HL-60 (cell line): ENCODE results near the gene MLYCD.

ENCODE experiments used
- POLR2AphosphoS5 ChIP-seq: IDR thresholded peaks from 2 replicates; pipeline ENCODE4 v1.6.1; 2012; ENCODE audit warnings: low read depth
- REST ChIP-seq: IDR thresholded peaks from 2 replicates; pipeline ENCODE4 v1.6.1; 2012; ENCODE audit warnings: low read depth; ENCODE audit not compliant: insufficient replicate concordance
- TF ChIP-seq, protein P1 (sequence below): IDR thresholded peaks from one replicate; pipeline ENCODE4 v1.5.1; 2011; ENCODE audit warnings: low read length, control low read depth, inconsistent platforms; ENCODE audit not compliant: insufficient read depth

DNA sequence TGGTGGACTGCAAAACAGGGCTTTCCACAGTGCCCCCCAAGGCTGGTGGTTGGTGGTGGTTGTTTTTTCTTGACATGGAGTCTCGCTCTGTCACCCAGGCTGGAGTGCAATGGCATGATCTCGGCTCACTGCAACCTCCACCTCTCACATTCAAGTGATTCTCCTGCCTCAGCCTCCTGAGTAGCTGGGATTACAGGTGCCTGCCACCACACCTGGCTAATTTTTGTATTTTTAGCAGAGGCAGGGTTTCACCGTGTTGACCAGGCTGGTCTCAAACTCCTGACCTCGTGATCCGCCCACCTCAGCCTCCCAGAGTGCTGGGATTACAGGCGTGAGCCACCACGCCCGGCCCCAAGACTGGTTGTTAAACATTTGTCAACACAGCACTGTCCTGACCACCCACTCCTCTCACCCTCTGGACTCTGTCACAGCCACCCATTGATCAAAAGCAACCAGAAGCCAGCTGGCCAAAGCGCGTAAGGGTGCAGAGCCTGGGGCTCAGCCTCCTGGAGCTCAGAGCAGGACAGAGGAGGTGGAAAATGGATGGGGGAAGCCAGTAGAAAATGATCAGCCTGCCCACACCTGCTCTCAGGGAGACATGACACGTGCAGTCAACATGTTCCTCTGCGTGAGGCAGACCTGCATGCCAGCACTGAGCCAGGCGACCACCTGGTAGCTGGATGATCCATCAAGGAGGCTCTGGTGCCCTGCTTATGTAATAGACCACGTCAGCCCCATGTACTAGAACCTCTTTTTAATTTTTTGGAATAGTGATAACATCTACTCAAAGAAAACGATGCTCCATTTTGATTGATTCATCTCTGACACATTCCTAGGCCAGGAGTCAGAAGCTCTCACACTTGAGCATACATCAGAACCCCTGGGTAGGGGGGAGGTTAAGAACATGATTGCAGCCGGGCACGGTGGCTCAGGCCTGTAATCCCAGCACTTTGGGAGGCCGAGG is 39.3 kb downstream of the MLYCD start:
- TF ChIP-seq, protein P1, sequence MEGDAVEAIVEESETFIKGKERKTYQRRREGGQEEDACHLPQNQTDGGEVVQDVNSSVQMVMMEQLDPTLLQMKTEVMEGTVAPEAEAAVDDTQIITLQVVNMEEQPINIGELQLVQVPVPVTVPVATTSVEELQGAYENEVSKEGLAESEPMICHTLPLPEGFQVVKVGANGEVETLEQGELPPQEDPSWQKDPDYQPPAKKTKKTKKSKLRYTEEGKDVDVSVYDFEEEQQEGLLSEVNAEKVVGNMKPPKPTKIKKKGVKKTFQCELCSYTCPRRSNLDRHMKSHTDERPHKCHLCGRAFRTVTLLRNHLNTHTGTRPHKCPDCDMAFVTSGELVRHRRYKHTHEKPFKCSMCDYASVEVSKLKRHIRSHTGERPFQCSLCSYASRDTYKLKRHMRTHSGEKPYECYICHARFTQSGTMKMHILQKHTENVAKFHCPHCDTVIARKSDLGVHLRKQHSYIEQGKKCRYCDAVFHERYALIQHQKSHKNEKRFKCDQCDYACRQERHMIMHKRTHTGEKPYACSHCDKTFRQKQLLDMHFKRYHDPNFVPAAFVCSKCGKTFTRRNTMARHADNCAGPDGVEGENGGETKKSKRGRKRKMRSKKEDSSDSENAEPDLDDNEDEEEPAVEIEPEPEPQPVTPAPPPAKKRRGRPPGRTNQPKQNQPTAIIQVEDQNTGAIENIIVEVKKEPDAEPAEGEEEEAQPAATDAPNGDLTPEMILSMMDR, result no peak
- TF ChIP-seq POLR2AphosphoS5 (no peak), REST (no peak)
